ENCODE measurements around the gene SNPH. TPM values are rescaled to one million over a fixed set of nuclear protein-coding genes. Genes with fewer than 3 reads are reported as not detected.

The SNPH gene
- total RNA-seq, 1 donor from 2014 or later = 0.43 TPM

- Histone ChIP-seq H3K9ac (no peak overlapping the region), H2AFZ (replicated peaks) (no peak overlapping the region), H3K27me3 (peaks cover 79% of the 10 kb centered on the region), H3K79me2 (ENCODE audit: low read depth) (no peaks in the 10 kb centered on the region), H3K36me3 (no peaks in the 10 kb centered on the region), H3K4me2 (no peak overlapping the region), H4K20me1 (ENCODE audit: low read depth) (no peaks in the 10 kb centered on the region), H3K9me3 (ENCODE audit: low read depth) (no peaks in the 10 kb centered on the region), H3K27ac (no peak overlapping the region), H3K4me1 (no peaks in the 10 kb centered on the region), H3K4me3 (no peak overlapping the region), H3F3A (ENCODE audit: low read depth) (peaks cover under 1% of the 10 kb centered on the region)
- Mint-ChIP-seq H3K4me3 (no peak overlapping the region), H3K36me3 (no peaks in the 10 kb centered on the region), H3K27me3 (ENCODE audit: insufficient read depth, low read depth) (no peaks in the 10 kb centered on the region), H3K9me3 (no peaks in the 10 kb centered on the region), H3K27ac (no peak overlapping the region), H3K4me1 (no peaks in the 10 kb centered on the region)
- no peak for TF ChIP-seq EZH2 (IDR thresholded peaks at IDR 0.05)
- TF ChIP-seq, protein P1, sequence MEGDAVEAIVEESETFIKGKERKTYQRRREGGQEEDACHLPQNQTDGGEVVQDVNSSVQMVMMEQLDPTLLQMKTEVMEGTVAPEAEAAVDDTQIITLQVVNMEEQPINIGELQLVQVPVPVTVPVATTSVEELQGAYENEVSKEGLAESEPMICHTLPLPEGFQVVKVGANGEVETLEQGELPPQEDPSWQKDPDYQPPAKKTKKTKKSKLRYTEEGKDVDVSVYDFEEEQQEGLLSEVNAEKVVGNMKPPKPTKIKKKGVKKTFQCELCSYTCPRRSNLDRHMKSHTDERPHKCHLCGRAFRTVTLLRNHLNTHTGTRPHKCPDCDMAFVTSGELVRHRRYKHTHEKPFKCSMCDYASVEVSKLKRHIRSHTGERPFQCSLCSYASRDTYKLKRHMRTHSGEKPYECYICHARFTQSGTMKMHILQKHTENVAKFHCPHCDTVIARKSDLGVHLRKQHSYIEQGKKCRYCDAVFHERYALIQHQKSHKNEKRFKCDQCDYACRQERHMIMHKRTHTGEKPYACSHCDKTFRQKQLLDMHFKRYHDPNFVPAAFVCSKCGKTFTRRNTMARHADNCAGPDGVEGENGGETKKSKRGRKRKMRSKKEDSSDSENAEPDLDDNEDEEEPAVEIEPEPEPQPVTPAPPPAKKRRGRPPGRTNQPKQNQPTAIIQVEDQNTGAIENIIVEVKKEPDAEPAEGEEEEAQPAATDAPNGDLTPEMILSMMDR (IDR thresholded peaks at IDR 0.05) = no peak
- TF ChIP-seq EZH2phosphoT487 (IDR thresholded peaks at IDR 0.05) = no peak
- no peak for DNase-seq (ENCODE audit: low spot score)
These were observed 33.6 kb upstream of the SNPH start for GRCh38 chr20:1232286-1233111.

DNA sequence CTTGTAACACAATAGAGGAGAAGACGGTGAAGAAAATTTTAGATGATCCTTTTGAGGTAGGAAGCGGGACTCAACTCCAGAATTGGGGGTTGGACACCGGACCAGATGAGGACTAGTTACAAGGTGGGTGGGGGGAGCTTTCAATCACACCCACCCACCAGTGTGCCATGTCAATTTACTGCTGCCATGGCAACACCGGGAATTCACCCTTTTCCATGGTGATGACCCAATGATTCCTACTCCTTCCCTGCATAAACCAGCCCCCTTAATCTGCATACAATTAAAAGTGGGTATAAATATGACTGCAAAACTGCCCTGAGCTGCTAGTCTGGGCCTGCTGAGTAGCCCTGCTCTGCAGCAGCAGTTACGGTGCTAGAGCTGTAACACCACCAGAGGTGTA is 25.5 kb upstream of the SNPH start:
- H3K27me3 Mint-ChIP-seq (ENCODE audit: insufficient read depth, low read depth) = peaks cover 1% of the 10 kb centered on the region
- no peak for DNase-seq (ENCODE audit: low spot score)
- Histone ChIP-seq H3K27me3 (peaks cover 46% of the 10 kb centered on the region), H4K20me1 (ENCODE audit: low read depth) (no peaks in the 10 kb centered on the region), H3K9me3 (ENCODE audit: low read depth) (no peaks in the 10 kb centered on the region), H3K4me1 (no peaks in the 10 kb centered on the region), H3K4me2 (no peak overlapping the region), H3F3A (ENCODE audit: low read depth) (no peaks in the 10 kb centered on the region), H2AFZ (replicated peaks) (no peak overlapping the region), H3K9ac (no peak overlapping the region), H3K4me3 (no peak overlapping the region), H3K27ac (no peak overlapping the region), H3K79me2 (ENCODE audit: low read depth) (no peaks in the 10 kb centered on the region), H3K36me3 (no peaks in the 10 kb centered on the region)
- no peaks in the 10 kb centered on the region for H3K9me3 Mint-ChIP-seq
- no peak overlapping the region for H3K27ac Mint-ChIP-seq
- no peak for TF ChIP-seq EZH2phosphoT487 (IDR thresholded peaks at IDR 0.05)
- TF ChIP-seq, protein P1 (IDR thresholded peaks at IDR 0.05) = no peak
- TF ChIP-seq EZH2 (IDR thresholded peaks at IDR 0.05) = no peak
- H3K4me1 Mint-ChIP-seq = peaks cover 16% of the 10 kb centered on the region
- H3K4me3 Mint-ChIP-seq = no peak overlapping the region
- H3K36me3 Mint-ChIP-seq = no peaks in the 10 kb centered on the region

- no peaks in the 10 kb centered on the region for H3K9me3 ChIP-seq (ENCODE audit: low read depth)
- peaks cover 16% of the 10 kb centered on the region for H3K4me1 Mint-ChIP-seq
- no peak overlapping the region for H3K4me3 ChIP-seq
- no peaks in the 10 kb centered on the region for H3K9me3 Mint-ChIP-seq
- no peaks in the 10 kb centered on the region for H3K79me2 ChIP-seq (ENCODE audit: low read depth)
- peaks cover 4% of the 10 kb centered on the region for H3K27me3 Mint-ChIP-seq (ENCODE audit: insufficient read depth, low read depth)
- H3K4me3 Mint-ChIP-seq = no peak overlapping the region
- H3K27ac ChIP-seq = no peak overlapping the region
- H3K36me3 Mint-ChIP-seq = no peaks in the 10 kb centered on the region
- H3F3A ChIP-seq (ENCODE audit: low read depth) = no peaks in the 10 kb centered on the region
- peaks cover 39% of the 10 kb centered on the region for H3K27me3 ChIP-seq
- no peaks in the 10 kb centered on the region for H3K4me1 ChIP-seq
- TF ChIP-seq EZH2phosphoT487 (IDR thresholded peaks at IDR 0.05) (no peak), EZH2 (IDR thresholded peaks at IDR 0.05) (no peak)
- TF ChIP-seq, protein P1 (IDR thresholded peaks at IDR 0.05) = no peak
- H3K9ac ChIP-seq = no peak overlapping the region
- H3K4me2 ChIP-seq = no peak overlapping the region
- H2AFZ ChIP-seq (replicated peaks) = no peak overlapping the region
- H3K27ac Mint-ChIP-seq = no peak overlapping the region
- DNase-seq (ENCODE audit: low spot score) = no peak
- no peaks in the 10 kb centered on the region for H4K20me1 ChIP-seq (ENCODE audit: low read depth)
- H3K36me3 ChIP-seq = no peaks in the 10 kb centered on the region
These were observed 24.6 kb upstream of the SNPH start for GRCh38 chr20:1241456-1241855.

Measured in neural progenitor cell (in vitro differentiated cells).